Muscle of leg (tissue), 11 donors: ENCODE results near the gene CFTR. TPM values are rescaled to one million over a fixed set of nuclear protein-coding genes. Genes with fewer than 3 reads are reported as not detected.

ENCODE experiments used
- DNase-seq: peaks from one replicate; pipeline ENCODE4 v3.0.0; 2013
- H3K27ac ChIP-seq: one replicate; pipeline ENCODE4 v1.5.1; 2013; ENCODE audit warnings: mild to moderate bottlenecking, low read length, control low read depth
- H3K27me3 ChIP-seq: one replicate; pipeline ENCODE4 v1.6.1; 2013; ENCODE audit warnings: low read length; ENCODE audit not compliant: control insufficient read depth, insufficient read depth
- H3K36me3 ChIP-seq: one replicate; pipeline ENCODE4 v1.6.1; 2013; ENCODE audit warnings: low read length; ENCODE audit not compliant: control insufficient read depth, insufficient read depth
- H3K4me1 ChIP-seq: one replicate; pipeline ENCODE4 v1.6.1; 2013; ENCODE audit warnings: low read length; ENCODE audit not compliant: control insufficient read depth, insufficient read depth
- H3K4me3 ChIP-seq: one replicate; pipeline ENCODE4 v1.5.1; 2013; ENCODE audit warnings: low read length, control low read depth
- H3K9me3 ChIP-seq: replicated peaks from 2 replicates; pipeline ENCODE4 v1.6.1; 2013; ENCODE audit warnings: low read depth, low read length; ENCODE audit not compliant: control insufficient read depth
- whole genome bisulfite sequencing: methylation state at CpG from one replicate; pipeline ENCODE4 v1.1.5; 2013; ENCODE audit warnings: missing lambda C conversion rate; ENCODE audit not compliant: insufficient coverage; 5-methylcytosine and 5-hydroxymethylcytosine counted together
- polyA plus RNA-seq, 8 donors: library from polyadenylated mRNA; unstranded; fragments of 120-200 nt; gene quantifications; one replicate each; pipeline versions ENCODE4 v1.2.1 to v1.2.3, GENCODE V29; 2013; ENCODE audit warnings: inconsistent platforms in 1 of 8, low replicate concordance in 1 of 8; ENCODE audit not compliant: insufficient read length in 8 of 8, insufficient read depth in 1 of 8
- total RNA-seq: library from RNA; stranded (reverse); fragments of 120-200 nt; gene quantifications from one replicate; pipeline ENCODE4 v1.2.4, GENCODE V29; 2013

The CFTR gene
- total and polyA plus RNA-seq, 9 donors = 0.04 to 3.7 (median 0.41) TPM

GRCh38 chr7:117572856-117573620, 93.2 kb downstream of the CFTR start:
- Histone ChIP-seq H3K9me3 (no peaks in the 10 kb centered on the region), H3K36me3 (no peaks in the 10 kb centered on the region), H3K4me1 (no peaks in the 10 kb centered on the region), H3K4me3 (no peak overlapping the region), H3K27ac (no peak overlapping the region), H3K27me3 (no peaks in the 10 kb centered on the region)
- no peak for DNase-seq

DNA sequence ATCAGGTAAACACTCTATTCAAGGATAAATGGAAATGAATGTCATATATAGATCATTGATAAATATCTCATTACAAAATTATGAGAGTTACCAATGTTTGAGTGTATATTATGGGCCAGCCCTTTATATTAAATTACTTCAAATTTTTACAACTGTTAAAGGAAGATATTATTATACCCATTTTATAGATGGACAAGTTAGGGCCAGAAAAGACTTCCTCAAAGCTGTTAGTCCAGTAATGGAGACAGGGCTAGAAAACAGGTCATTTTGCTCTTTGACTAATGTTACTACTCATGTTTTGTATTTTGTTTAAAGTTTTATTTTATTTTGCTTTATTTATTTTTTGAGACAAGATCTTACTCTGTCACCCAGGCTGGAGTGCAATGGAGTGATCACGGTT, 101.6 kb downstream of the CFTR start:
- H3K27ac ChIP-seq = no peak overlapping the region
- no peaks in the 10 kb centered on the region for H3K9me3 ChIP-seq
- H3K4me1 ChIP-seq = no peaks in the 10 kb centered on the region
- DNase-seq = no peak
- no CpG with 5 or more reads among the region's 1 CpG for WGBS
- H3K27me3 ChIP-seq = no peaks in the 10 kb centered on the region
- no peaks in the 10 kb centered on the region for H3K36me3 ChIP-seq
- no peak overlapping the region for H3K4me3 ChIP-seq

- WGBS = no CpG with 5 or more reads among the region's 1 CpG
- H3K27me3 ChIP-seq = no peaks in the 10 kb centered on the region
- H3K36me3 ChIP-seq = no peaks in the 10 kb centered on the region
- DNase-seq = peak; percentile 0
- no peaks in the 10 kb centered on the region for H3K4me1 ChIP-seq
- H3K9me3 ChIP-seq = no peaks in the 10 kb centered on the region
- no peak overlapping the region for H3K27ac ChIP-seq
- no peak overlapping the region for H3K4me3 ChIP-seq
These were observed 102.4 kb downstream of the CFTR start for GRCh38 chr7:117582219-117582704.

- WGBS = no CpG with 5 or more reads among the region's 1 CpG
- Histone ChIP-seq H3K27me3 (no peaks in the 10 kb centered on the region), H3K36me3 (no peaks in the 10 kb centered on the region), H3K9me3 (no peaks in the 10 kb centered on the region), H3K4me3 (no peak overlapping the region), H3K4me1 (no peaks in the 10 kb centered on the region), H3K27ac (no peak overlapping the region)
- DNase-seq = no peak
These were observed 108.1 kb downstream of the CFTR start for GRCh38 chr7:117587931-117588330.

DNA sequence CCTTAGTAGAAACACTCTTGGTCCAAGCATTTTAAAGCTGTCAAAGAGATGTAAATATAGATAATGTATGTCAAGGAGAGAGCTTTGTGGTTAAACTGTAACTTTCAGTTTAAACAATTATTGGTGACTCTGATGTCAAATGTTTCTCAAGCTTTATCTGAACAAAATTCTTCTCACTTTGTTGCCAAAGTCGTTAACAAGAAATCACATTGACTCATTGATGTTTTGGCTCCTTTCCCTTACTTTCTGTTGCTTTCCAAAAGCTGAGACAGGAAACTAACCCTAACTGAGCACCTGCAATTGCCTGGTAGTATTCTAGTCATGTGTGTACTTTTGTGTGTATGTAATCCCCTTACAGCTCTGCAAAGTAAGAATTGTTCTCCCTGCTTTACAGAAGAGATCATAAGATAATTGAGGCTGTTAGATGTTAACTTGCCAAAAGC, 108.5 kb downstream of the CFTR start:
- no peak overlapping the region for H3K27ac ChIP-seq
- no peaks in the 10 kb centered on the region for H3K36me3 ChIP-seq
- no peak overlapping the region for H3K4me3 ChIP-seq
- no peaks in the 10 kb centered on the region for H3K9me3 ChIP-seq
- H3K27me3 ChIP-seq = no peaks in the 10 kb centered on the region
- WGBS = no CpG with 5 or more reads among the region's 1 CpG
- no peaks in the 10 kb centered on the region for H3K4me1 ChIP-seq
- DNase-seq = no peak

GRCh38 chr7:117590191-117590590, 110.4 kb downstream of the CFTR start:
- no CpG with 5 or more reads among the region's 1 CpG for WGBS
- H3K4me3 ChIP-seq = no peak overlapping the region
- no peaks in the 10 kb centered on the region for H3K36me3 ChIP-seq
- no peak overlapping the region for H3K27ac ChIP-seq
- no peaks in the 10 kb centered on the region for H3K9me3 ChIP-seq
- no peak for DNase-seq
- no peaks in the 10 kb centered on the region for H3K4me1 ChIP-seq
- H3K27me3 ChIP-seq = no peaks in the 10 kb centered on the region

GRCh38 chr7:117592011-117592635, 112.3 kb downstream of the CFTR start:
- Histone ChIP-seq H3K27ac (no peak overlapping the region), H3K4me3 (no peak overlapping the region), H3K4me1 (no peaks in the 10 kb centered on the region), H3K27me3 (no peaks in the 10 kb centered on the region), H3K36me3 (no peaks in the 10 kb centered on the region), H3K9me3 (no peaks in the 10 kb centered on the region)
- DNase-seq = no peak
- WGBS = 47% methylated on average over 6 of the region's 11 CpGs

DNA sequence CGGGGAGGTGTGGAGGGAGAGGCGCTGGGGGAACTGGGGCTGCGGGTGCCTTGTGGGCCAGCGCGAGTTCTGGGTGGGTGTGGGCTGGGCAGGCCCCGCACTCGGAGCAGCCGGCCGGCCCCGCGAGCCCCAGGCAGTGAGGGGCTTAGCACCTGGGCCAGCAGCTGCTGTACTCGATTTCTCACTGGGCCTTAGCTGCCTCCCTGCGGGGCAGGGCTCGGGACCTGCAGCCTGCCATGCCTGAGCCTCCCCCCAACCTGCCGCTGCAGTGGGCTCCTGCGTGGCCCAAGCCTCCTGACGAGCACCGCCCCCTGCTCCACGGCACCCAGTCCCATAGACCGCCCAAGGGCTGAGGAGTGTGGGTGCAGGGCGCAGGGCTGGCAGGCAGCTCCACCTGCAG, 116.3 kb downstream of the CFTR start:
- Histone ChIP-seq H3K4me1 (no peaks in the 10 kb centered on the region), H3K27me3 (no peaks in the 10 kb centered on the region), H3K36me3 (no peaks in the 10 kb centered on the region), H3K9me3 (no peaks in the 10 kb centered on the region), H3K27ac (no peak overlapping the region), H3K4me3 (no peak overlapping the region)
- no peak for DNase-seq
- WGBS = 92% methylated on average over 18 of the region's 21 CpGs

GRCh38 chr7:117597755-117598154, 117.9 kb downstream of the CFTR start:
- DNase-seq = peak; percentile 15
- WGBS = 73% methylated on average over 2 of the region's 2 CpGs
- Histone ChIP-seq H3K27ac (no peak overlapping the region), H3K4me3 (no peak overlapping the region), H3K27me3 (no peaks in the 10 kb centered on the region), H3K36me3 (no peaks in the 10 kb centered on the region), H3K9me3 (no peaks in the 10 kb centered on the region), H3K4me1 (no peaks in the 10 kb centered on the region)

DNA sequence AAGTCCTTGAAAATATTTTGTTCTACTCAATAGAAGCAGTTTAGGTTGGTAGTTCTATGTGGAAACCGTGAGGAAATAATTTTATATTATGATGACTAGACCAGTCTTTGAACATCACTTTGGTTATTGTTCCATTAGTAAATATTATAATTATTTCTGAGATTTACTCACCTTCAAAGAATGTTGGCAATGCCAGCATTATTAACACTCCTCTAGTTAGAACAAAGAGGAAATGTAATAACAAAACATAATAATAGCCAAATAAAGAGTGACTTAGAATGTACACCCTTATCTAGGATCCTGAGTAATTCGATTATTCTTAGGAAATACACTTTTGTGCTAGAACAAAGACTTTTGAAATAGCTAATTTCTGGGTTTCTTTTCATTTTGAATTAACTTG, 121.1 kb downstream of the CFTR start:
- no CpG with 5 or more reads among the region's 2 CpGs for WGBS
- Histone ChIP-seq H3K4me3 (no peak overlapping the region), H3K27me3 (no peaks in the 10 kb centered on the region), H3K27ac (no peak overlapping the region), H3K9me3 (no peaks in the 10 kb centered on the region), H3K4me1 (no peaks in the 10 kb centered on the region), H3K36me3 (no peaks in the 10 kb centered on the region)
- no peak for DNase-seq
